H9 (cell line): ENCODE measurements around the gene TAF1. TPM values are rescaled to one million over a fixed set of nuclear protein-coding genes. Genes with fewer than 3 reads are reported as not detected.

Source experiments
- DNase-seq: peaks from one replicate; pipeline ENCODE4 v3.0.0-alpha.2; 2017
- H2AFZ ChIP-seq: one replicate; pipeline ENCODE4 v1.6.1; 2013; ENCODE audit warnings: mild to moderate bottlenecking, low read length, control low read depth, moderate library complexity
- H2AK5ac ChIP-seq: 2 replicates; pipeline ENCODE4 v1.6.1; 2013; ENCODE audit warnings: low read length, control low read depth, mixed read lengths; ENCODE audit not compliant: insufficient read length
- H2BK120ac ChIP-seq: one replicate; pipeline ENCODE4 v1.6.1; 2013; ENCODE audit warnings: low read depth, mild to moderate bottlenecking, low read length, control low read depth, inconsistent platforms; ENCODE audit not compliant: poor library complexity, severe bottlenecking
- H2BK12ac ChIP-seq: 2 replicates; pipeline ENCODE4 v1.6.1; 2013; ENCODE audit warnings: low read length, control low read depth, mixed read lengths, low read depth; ENCODE audit not compliant: insufficient read length
- H2BK15ac ChIP-seq: 2 replicates; pipeline ENCODE4 v1.6.1; 2013; ENCODE audit warnings: low read depth, low read length, control low read depth
- H2BK20ac ChIP-seq: one replicate; pipeline ENCODE4 v1.6.1; 2013; ENCODE audit warnings: low read depth, mild to moderate bottlenecking, low read length, control low read depth, inconsistent platforms; ENCODE audit not compliant: poor library complexity, severe bottlenecking
- H2BK5ac ChIP-seq: 2 replicates; pipeline ENCODE4 v1.6.1; 2013; ENCODE audit warnings: low read length, control low read depth, mixed read lengths; ENCODE audit not compliant: insufficient read length
- H3K14ac ChIP-seq: 2 replicates; pipeline ENCODE4 v1.6.1; 2013; ENCODE audit warnings: low read length, control low read depth; ENCODE audit not compliant: insufficient read depth
- H3K18ac ChIP-seq: 2 replicates; pipeline ENCODE4 v1.6.1; 2013; ENCODE audit warnings: low read depth, mild to moderate bottlenecking, mixed read lengths, low read length, control low read depth; ENCODE audit not compliant: insufficient read length
- H3K23ac ChIP-seq: 2 replicates; pipeline ENCODE4 v1.6.1; 2013; ENCODE audit warnings: low read length, control low read depth, mixed read lengths, low read depth; ENCODE audit not compliant: insufficient read length
- H3K23me2 ChIP-seq: 2 replicates; pipeline ENCODE4 v1.6.1; 2013; ENCODE audit warnings: low read depth, mild to moderate bottlenecking, mixed read lengths, low read length, control low read depth; ENCODE audit not compliant: insufficient read length, poor library complexity, severe bottlenecking
- H3K27ac ChIP-seq: 2 replicates; pipeline ENCODE4 v1.5.1; 2013; ENCODE audit warnings: low read length, control low read depth, mixed read lengths, low read depth; ENCODE audit not compliant: insufficient read length
- H3K27me3 ChIP-seq: 2 replicates; pipeline ENCODE4 v1.6.1; 2013; ENCODE audit warnings: low read length, control low read depth, inconsistent platforms; ENCODE audit not compliant: insufficient read depth
- H3K4ac ChIP-seq: 2 replicates; pipeline ENCODE4 v1.6.1; 2013; ENCODE audit warnings: low read depth, mild to moderate bottlenecking, control low read depth, inconsistent platforms, low read length, moderate library complexity
- H3K4me1 ChIP-seq: 2 replicates; pipeline ENCODE4 v1.6.1; 2013; ENCODE audit warnings: low read length, control low read depth, inconsistent platforms; ENCODE audit not compliant: insufficient read depth
- H3K4me2 ChIP-seq: 2 replicates; pipeline ENCODE4 v1.6.1; 2013; ENCODE audit warnings: low read length, control low read depth, mixed read lengths; ENCODE audit not compliant: insufficient read length, insufficient read depth
- H3K56ac ChIP-seq: 2 replicates; pipeline ENCODE4 v1.6.1; 2013; ENCODE audit warnings: low read depth, mild to moderate bottlenecking, mixed read lengths, low read length, control low read depth; ENCODE audit not compliant: insufficient read length
- H3K79me1 ChIP-seq: 2 replicates; pipeline ENCODE4 v1.6.1; 2013; ENCODE audit warnings: low read depth, mild to moderate bottlenecking, moderate library complexity, low read length, control low read depth, inconsistent platforms; ENCODE audit not compliant: insufficient read depth, poor library complexity, severe bottlenecking
- H3K79me2 ChIP-seq: 2 replicates; pipeline ENCODE4 v1.6.1; 2013; ENCODE audit warnings: low read length, control low read depth, inconsistent platforms; ENCODE audit not compliant: insufficient read depth
- H3K9ac ChIP-seq: 2 replicates; pipeline ENCODE4 v1.6.1; 2013; ENCODE audit warnings: low read length, control low read depth, mixed read lengths; ENCODE audit not compliant: insufficient read length; ENCODE audit errors: extremely low read depth
- H3K9me3 ChIP-seq: one replicate; pipeline ENCODE4 v1.6.1; 2013; ENCODE audit warnings: low read depth, low read length, inconsistent platforms; ENCODE audit not compliant: control insufficient read depth
- H3T11ph ChIP-seq: one replicate; pipeline ENCODE4 v1.6.1; 2013; ENCODE audit warnings: mild to moderate bottlenecking, low read length, control low read depth, inconsistent platforms
- H4K20me1 ChIP-seq: one replicate; pipeline ENCODE4 v1.6.1; 2013; ENCODE audit not compliant: control insufficient read depth, insufficient read length, insufficient read depth
- H4K5ac ChIP-seq: 2 replicates; pipeline ENCODE4 v1.6.1; 2013; ENCODE audit warnings: low read depth, mild to moderate bottlenecking, mixed read lengths, low read length, control low read depth; ENCODE audit not compliant: insufficient read length
- H4K8ac ChIP-seq: replicated peaks from 2 replicates; pipeline ENCODE4 v1.6.1; 2013; ENCODE audit warnings: low read length, control low read depth, mixed read lengths, low read depth; ENCODE audit not compliant: insufficient read length
- H4K91ac ChIP-seq: 2 replicates; pipeline ENCODE4 v1.6.1; 2013; ENCODE audit warnings: low read depth, mild to moderate bottlenecking, moderate library complexity, mixed read lengths, low read length, control low read depth; ENCODE audit not compliant: insufficient read length
- H3K27ac Mint-ChIP-seq, 3 experiments: 2 replicates in 2 of 3; 3 replicates in 1 of 3; pipeline ENCODE4 v1.8.0; 2020 to 2021; ENCODE audit warnings: mixed read lengths in 3 of 3, mild to moderate bottlenecking in 1 of 3, moderate library complexity in 1 of 3
- H3K27me3 Mint-ChIP-seq: 2 replicates; pipeline ENCODE4 v1.8.0; 2021; ENCODE audit warnings: low read depth, mild to moderate bottlenecking, moderate library complexity, mixed read lengths
- H3K36me3 Mint-ChIP-seq, 3 experiments: 2 replicates in 2 of 3; 3 replicates in 1 of 3; pipeline ENCODE4 v1.8.0; 2020 to 2021; ENCODE audit warnings: low read depth in 3 of 3, mixed read lengths in 3 of 3; ENCODE audit not compliant: insufficient read depth in 1 of 3
- H3K4me1 Mint-ChIP-seq, 2 experiments: 2 replicates each; pipeline ENCODE4 v1.8.0; 2020; ENCODE audit warnings: mixed read lengths in 2 of 2
- H3K4me3 Mint-ChIP-seq, 2 experiments: 2 replicates in 1 of 2; 3 replicates in 1 of 2; pipeline ENCODE4 v1.8.0; 2020 to 2021; ENCODE audit warnings: mild to moderate bottlenecking in 2 of 2, mixed read lengths in 2 of 2, moderate library complexity in 1 of 2
- H3K9me3 Mint-ChIP-seq, 2 experiments: 2 replicates in 1 of 2; 3 replicates in 1 of 2; pipeline ENCODE4 v1.8.0; 2020; ENCODE audit warnings: mild to moderate bottlenecking in 2 of 2, mixed read lengths in 2 of 2, moderate library complexity in 1 of 2
- CTCF ChIP-seq: fragments of 200-600 bp; sonication (generic); conservative IDR thresholded peaks from 3 replicates; pipeline ENCODE4 v1.8.0; 2021; ENCODE audit warnings: antibody characterized with exemption, mild to moderate bottlenecking
- WGBS: extraction: QIAGEN DNeasy Blood & Tissue Kit; methylation state at CpG from one replicate; pipeline ENCODE4 v1.1.7; 2013; ENCODE audit warnings: missing lambda C conversion rate, low lambda C conversion rate, mixed read lengths; ENCODE audit not compliant: insufficient read length; ENCODE audit errors: extremely low coverage; 5-methylcytosine and 5-hydroxymethylcytosine counted together
- total RNA-seq: library from RNA; stranded (reverse); gene quantifications from 2 replicates; pipeline ENCODE4 v1.2.1, GENCODE V29; 2021

Gene TAF1
- total RNA-seq, 1 experiment from 2014 or later, result 32.2 TPM

- H3K4me1 ChIP-seq, result no peaks in the 10 kb centered on the region
- no peaks in the 10 kb centered on the region for H3K9me3 ChIP-seq
- no peak overlapping the region for H3K14ac ChIP-seq
- no peak overlapping the region for H2BK12ac ChIP-seq
- peak overlapping the region; percentile 62 for H3K9ac ChIP-seq
- H3K79me2 ChIP-seq, result peaks cover 4% of the 10 kb centered on the region; the same call in 1 of the 2 replicates
- no peak overlapping the region for H2AK5ac ChIP-seq
- no peak for TF ChIP-seq CTCF
- H3K23me2 ChIP-seq, result peaks cover 8% of the 10 kb centered on the region
- no peak overlapping the region for H2AFZ ChIP-seq
- H2BK120ac ChIP-seq, result no peak overlapping the region
- no peaks in the 10 kb centered on the region for H3K27me3 ChIP-seq
- no peak overlapping the region for H3K27ac ChIP-seq
- H4K5ac ChIP-seq, result no peak overlapping the region
- Mint-ChIP-seq H3K27ac (peak overlapping the region in 1 of 3 experiments; percentile 99; a peak in 3 of 7 replicates), H3K36me3 (peaks cover 27 to 45% (median 40%) of the 10 kb centered on the region in 3 experiments), H3K4me3 (peak overlapping the region; percentile 90 to 95), H3K4me1 (peaks cover 6 to 11% of the 10 kb centered on the region in 2 experiments; a peak in 3 of 4 replicates), H3K27me3 (no peaks in the 10 kb centered on the region; the same call in none of the 2 replicates), H3K9me3 (peaks cover 69 to 72% of the 10 kb centered on the region in 2 experiments)
- H2BK20ac ChIP-seq, result no peak overlapping the region
- H2BK15ac ChIP-seq, result no peak overlapping the region
- WGBS, result no CpG with 5 or more reads among the region's 14 CpGs
- no peak overlapping the region for H2BK5ac ChIP-seq
- no peak overlapping the region for H3K56ac ChIP-seq
- no peak overlapping the region for H4K91ac ChIP-seq
- H3K4ac ChIP-seq, result no peak overlapping the region
- H3K18ac ChIP-seq, result no peak overlapping the region
- H3T11ph ChIP-seq, result no peak overlapping the region
- H3K23ac ChIP-seq, result no peak overlapping the region
- H4K20me1 ChIP-seq, result no peaks in the 10 kb centered on the region
- DNase-seq, result no peak
- H3K79me1 ChIP-seq, result no peaks in the 10 kb centered on the region
- H3K4me2 ChIP-seq, result peak overlapping the region; percentile 98
- no peak overlapping the region for H4K8ac ChIP-seq
Measured at GRCh38 chrX:71367396-71367795, 1.2 kb downstream of the TAF1 start.
